HEK293 (cell line): ENCODE measurements around the gene TNS4.
A peak's percentile ranks its signal among the peaks of the same experiment; 100 is the strongest.

Source experiments
- CTCF ChIA-PET: fragments of 350-600 bp; formaldehyde crosslinking; extraction: SDS; loops from one replicate; lab custom pipeline; 2021; ENCODE audit warnings: antibody characterized with exemption; lab: Yijun Ruan, JAX
- POLR2A ChIA-PET: fragments of 300-600 bp; formaldehyde crosslinking; extraction: SDS; loops from one replicate; lab custom pipeline; 2020; ENCODE audit warnings: antibody characterized with exemption, inconsistent platforms; lab: Yijun Ruan, JAX
- H3K27ac ChIP-seq: fragments of 200-500 bp; sonication (Bioruptor generic); 2 replicates; pipeline ENCODE4 v1.5.1; 2014; ENCODE audit warnings: low read depth, low read length, control low read depth, inconsistent platforms; ENCODE audit errors: extremely low read depth
- H3K36me3 ChIP-seq, 2 experiments: fragments of 200-500 bp in 1 of 2; sonication (Bioruptor generic) in 1 of 2; 1 replicate in 1 of 2; 2 replicates in 1 of 2; pipeline ENCODE4 v1.5.1; 2014 to 2017; ENCODE audit warnings: inconsistent platforms in 2 of 2, low read length in 2 of 2; ENCODE audit not compliant: control insufficient read depth in 2 of 2, insufficient read depth in 1 of 2
- H3K4me1 ChIP-seq: fragments of 200-500 bp; sonication (Bioruptor generic); 2 replicates; pipeline ENCODE4 v1.5.1; 2014; ENCODE audit warnings: mild to moderate bottlenecking, low read length, inconsistent platforms; ENCODE audit not compliant: control insufficient read depth, insufficient read depth
- H3K4me3 ChIP-seq: 2 replicates; pipeline ENCODE4 v1.5.1; 2011; ENCODE audit warnings: low read depth, mild to moderate bottlenecking, control low read depth, low read length, moderate library complexity
- H3K9me3 ChIP-seq: fragments of 200-500 bp; sonication (Bioruptor generic); 2 replicates; pipeline ENCODE4 v1.5.1; 2014; ENCODE audit warnings: low read depth, low read length, inconsistent platforms; ENCODE audit not compliant: control insufficient read depth, insufficient read depth
- KLF10 ChIP-seq: fragments of 450-650 bp; IDR thresholded peaks from 2 replicates; pipeline ENCODE4 v1.5.1; 2018; ENCODE audit warnings: missing biosample characterization, mild to moderate bottlenecking, missing genetic modification characterization
- SETDB1 ChIP-seq: IDR thresholded peaks from one replicate; pipeline ENCODE4 v1.6.1; 2017; ENCODE audit warnings: mild to moderate bottlenecking, low read length, moderate library complexity, mixed read lengths; ENCODE audit not compliant: insufficient read length
- ZBTB20 ChIP-seq: fragments of 450-650 bp; formaldehyde crosslinking; IDR thresholded peaks from 2 replicates; pipeline ENCODE4 v1.5.1; 2016; ENCODE audit warnings: missing biosample characterization, missing genetic modification characterization
- ZNF114 ChIP-seq: fragments of 450-650 bp; formaldehyde crosslinking; IDR thresholded peaks from 2 replicates; pipeline ENCODE4 v1.5.0; 2017; ENCODE audit warnings: missing biosample characterization, missing genetic modification characterization
- ZNF133 ChIP-seq: fragments of 450-650 bp; formaldehyde crosslinking; IDR thresholded peaks from 2 replicates; pipeline ENCODE4 v1.5.1; 2016; ENCODE audit warnings: missing biosample characterization, missing genetic modification characterization
- ZNF19 ChIP-seq: fragments of 450-650 bp; formaldehyde crosslinking; IDR thresholded peaks from 2 replicates; pipeline ENCODE4; 2016; ENCODE audit warnings: missing biosample characterization, missing genetic modification characterization, low read depth
- ZNF223 ChIP-seq: fragments of 450-650 bp; formaldehyde crosslinking; IDR thresholded peaks from 2 replicates; pipeline ENCODE4 v1.5.1; 2016; ENCODE audit warnings: missing biosample characterization, missing genetic modification characterization
- ZNF335 ChIP-seq: fragments of 450-650 bp; formaldehyde crosslinking; conservative IDR thresholded peaks from 2 replicates; pipeline ENCODE4 v1.5.1; 2016; ENCODE audit warnings: missing biosample characterization, missing genetic modification characterization
- ZNF341 ChIP-seq: fragments of 450-650 bp; formaldehyde crosslinking; IDR thresholded peaks from 2 replicates; pipeline ENCODE4; 2016; ENCODE audit warnings: low read depth, missing biosample characterization, missing genetic modification characterization
- ZNF350 ChIP-seq: fragments of 450-650 bp; formaldehyde crosslinking; IDR thresholded peaks from 2 replicates; pipeline ENCODE4 v1.5.0; 2017; ENCODE audit warnings: missing biosample characterization, mild to moderate bottlenecking, missing genetic modification characterization
- ZNF48 ChIP-seq: fragments of 450-650 bp; formaldehyde crosslinking; IDR thresholded peaks from 2 replicates; pipeline ENCODE4 v1.5.1; 2016; ENCODE audit warnings: missing biosample characterization, missing genetic modification characterization
- ZNF571 ChIP-seq: fragments of 450-650 bp; formaldehyde crosslinking; IDR thresholded peaks from 2 replicates; pipeline ENCODE4 v1.5.0; 2017; ENCODE audit warnings: missing biosample characterization, missing genetic modification characterization
- TF ChIP-seq, protein P1 (sequence below): fragments of 450-650 bp; formaldehyde crosslinking; IDR thresholded peaks from 2 replicates; pipeline ENCODE4 v1.5.1; 2016; ENCODE audit warnings: missing biosample characterization, missing genetic modification characterization
- TF ChIP-seq, protein P2 (sequence below): fragments of 450-650 bp; formaldehyde crosslinking; IDR thresholded peaks from 2 replicates; pipeline ENCODE4 v1.5.1; 2017; ENCODE audit warnings: missing biosample characterization, mild to moderate bottlenecking, missing genetic modification characterization, moderate library complexity
- TF ChIP-seq, protein P3 (sequence below): fragments of 450-650 bp; formaldehyde crosslinking; IDR thresholded peaks from 2 replicates; pipeline ENCODE4; 2016; ENCODE audit warnings: missing biosample characterization, missing genetic modification characterization
- TF ChIP-seq, protein P4 (sequence below): fragments of 450-650 bp; formaldehyde crosslinking; IDR thresholded peaks from 2 replicates; pipeline ENCODE4 v1.5.1; 2016; ENCODE audit warnings: missing biosample characterization, missing genetic modification characterization, low read depth
- TF ChIP-seq, protein P5 (sequence below): fragments of 450-650 bp; formaldehyde crosslinking; IDR thresholded peaks from 2 replicates; pipeline ENCODE4 v1.5.1; 2016; ENCODE audit warnings: missing biosample characterization, missing genetic modification characterization, borderline replicate concordance

The TNS4 gene

DNA sequence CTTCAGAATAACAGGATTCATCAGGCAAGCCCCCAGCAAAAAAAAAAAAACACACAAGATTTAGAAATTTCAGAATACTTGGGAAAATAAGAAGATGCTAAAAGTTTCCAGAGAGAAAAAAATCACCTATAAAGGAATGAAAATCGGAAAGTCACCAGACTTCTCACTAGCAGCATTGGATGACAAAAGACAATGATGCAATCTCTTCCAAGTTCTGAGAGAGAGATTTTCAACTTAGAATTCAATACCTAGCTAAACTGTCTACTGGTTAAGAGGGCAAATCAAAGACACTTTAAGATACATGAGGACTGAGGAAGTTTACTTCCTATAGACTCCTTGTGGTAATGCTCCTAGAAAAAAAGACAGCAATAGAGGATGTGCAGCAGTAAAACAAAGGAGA lies 23.9 kb upstream of the TNS4 start:
- H3K4me3 ChIP-seq: no peak overlapping the region
- TF ChIP-seq ZNF350 (tag by site-specific recombination) (0 out of 2 replicates have a peak, but pooled peaks have one; percentile 9), KLF10 (tag by site-specific recombination) (no peak), ZNF19 (tag by site-specific recombination) (no peak), ZNF335 (tag by site-specific recombination) (no peak), ZNF341 (tag by site-specific recombination) (no peak), SETDB1 (peak; percentile 86), ZNF223 (tag by site-specific recombination) (no peak), ZNF114 (no peak)
- TF ChIP-seq, protein P1, sequence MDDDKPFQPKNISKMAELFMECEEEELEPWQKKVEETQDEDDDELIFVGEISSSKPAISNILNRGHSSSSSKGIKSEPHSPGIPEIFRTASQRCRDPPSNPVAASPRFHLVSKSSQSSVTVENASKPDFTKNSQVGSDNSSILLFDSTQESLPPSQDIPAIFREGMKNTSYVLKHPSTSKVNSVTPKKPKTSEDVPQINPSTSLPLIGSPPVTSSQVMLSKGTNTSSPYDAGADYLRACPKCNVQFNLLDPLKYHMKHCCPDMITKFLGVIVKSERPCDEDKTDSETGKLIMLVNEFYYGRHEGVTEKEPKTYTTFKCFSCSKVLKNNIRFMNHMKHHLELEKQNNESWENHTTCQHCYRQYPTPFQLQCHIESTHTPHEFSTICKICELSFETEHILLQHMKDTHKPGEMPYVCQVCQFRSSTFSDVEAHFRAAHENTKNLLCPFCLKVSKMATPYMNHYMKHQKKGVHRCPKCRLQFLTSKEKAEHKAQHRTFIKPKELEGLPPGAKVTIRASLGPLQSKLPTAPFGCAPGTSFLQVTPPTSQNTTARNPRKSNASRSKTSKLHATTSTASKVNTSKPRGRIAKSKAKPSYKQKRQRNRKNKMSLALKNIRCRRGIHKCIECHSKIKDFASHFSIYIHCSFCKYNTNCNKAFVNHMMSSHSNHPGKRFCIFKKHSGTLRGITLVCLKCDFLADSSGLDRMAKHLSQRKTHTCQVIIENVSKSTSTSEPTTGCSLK (tag by site-specific recombination): no peak
- TF ChIP-seq, protein P2, sequence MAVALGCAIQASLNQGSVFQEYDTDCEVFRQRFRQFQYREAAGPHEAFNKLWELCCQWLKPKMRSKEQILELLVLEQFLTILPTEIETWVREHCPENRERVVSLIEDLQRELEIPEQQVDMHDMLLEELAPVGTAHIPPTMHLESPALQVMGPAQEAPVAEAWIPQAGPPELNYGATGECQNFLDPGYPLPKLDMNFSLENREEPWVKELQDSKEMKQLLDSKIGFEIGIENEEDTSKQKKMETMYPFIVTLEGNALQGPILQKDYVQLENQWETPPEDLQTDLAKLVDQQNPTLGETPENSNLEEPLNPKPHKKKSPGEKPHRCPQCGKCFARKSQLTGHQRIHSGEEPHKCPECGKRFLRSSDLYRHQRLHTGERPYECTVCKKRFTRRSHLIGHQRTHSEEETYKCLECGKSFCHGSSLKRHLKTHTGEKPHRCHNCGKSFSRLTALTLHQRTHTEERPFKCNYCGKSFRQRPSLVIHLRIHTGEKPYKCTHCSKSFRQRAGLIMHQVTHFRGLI (tag by site-specific recombination): no peak
- TF ChIP-seq, protein P3, sequence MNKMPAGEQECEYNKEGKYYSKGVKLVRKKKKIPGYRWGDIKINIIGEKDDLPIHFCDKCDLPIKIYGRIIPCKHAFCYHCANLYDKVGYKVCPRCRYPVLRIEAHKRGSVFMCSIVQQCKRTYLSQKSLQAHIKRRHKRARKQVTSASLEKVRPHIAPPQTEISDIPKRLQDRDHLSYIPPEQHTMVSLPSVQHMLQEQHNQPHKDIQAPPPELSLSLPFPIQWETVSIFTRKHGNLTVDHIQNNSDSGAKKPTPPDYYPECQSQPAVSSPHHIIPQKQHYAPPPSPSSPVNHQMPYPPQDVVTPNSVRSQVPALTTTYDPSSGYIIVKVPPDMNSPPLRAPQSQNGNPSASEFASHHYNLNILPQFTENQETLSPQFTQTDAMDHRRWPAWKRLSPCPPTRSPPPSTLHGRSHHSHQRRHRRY: no peak
- no peaks in the 10 kb centered on the region; the same call in 1 of the 2 replicates for H3K9me3 ChIP-seq
- ChIA-PET CTCF (interaction anchor here (0.6 to 12.0 kb wide), 8 partner anchors 9 to 125 kb away, joined by 3 to 194 read pairs (median 7); partner anchors contain the start of gene IGFBP4), POLR2A (no interaction called here)
- H3K27ac ChIP-seq: no peak overlapping the region
- no peaks in the 10 kb centered on the region for H3K36me3 ChIP-seq
- no peaks in the 10 kb centered on the region for H3K4me1 ChIP-seq

DNA sequence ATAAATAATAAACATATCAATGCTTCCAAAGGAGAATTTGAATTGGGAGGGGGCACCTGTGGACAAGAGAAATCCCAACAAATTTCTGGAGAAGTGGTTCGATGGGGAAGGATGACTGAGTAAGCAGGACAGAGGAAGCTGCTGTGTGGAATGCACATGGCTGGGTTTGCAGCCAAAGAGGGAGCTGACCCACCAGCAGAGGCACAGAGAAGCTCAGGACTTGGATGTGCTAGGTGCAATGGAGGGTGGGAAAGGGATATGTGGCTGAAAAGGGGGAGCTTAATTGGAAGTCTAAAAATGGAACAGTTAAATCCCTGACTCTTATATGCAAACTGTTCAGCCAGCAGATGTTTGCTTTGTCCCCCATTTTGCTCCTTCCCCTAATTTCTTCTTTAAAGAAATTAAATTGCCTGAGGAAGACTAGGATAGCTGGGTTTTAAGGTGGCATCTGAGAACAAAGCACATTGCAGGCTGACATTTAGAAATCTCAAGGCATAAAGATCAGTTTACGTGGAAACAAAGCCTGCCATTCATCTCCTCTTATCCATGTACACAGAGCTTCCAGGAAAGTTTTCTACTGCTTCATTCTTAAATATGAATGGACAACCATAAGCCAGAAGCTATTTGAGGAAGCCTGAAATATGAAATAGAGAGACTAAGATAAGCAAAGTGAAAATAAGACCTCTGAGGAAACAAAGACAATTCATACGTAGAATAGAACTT lies 23.0 kb upstream of the TNS4 start:
- ChIA-PET POLR2A (no interaction called here), CTCF (interaction anchor here (0.5 to 12.0 kb wide), 8 partner anchors 9 to 111 kb away, joined by 3 to 194 read pairs (median 5); partner anchors contain the start of gene IGFBP4)
- TF ChIP-seq, protein P4, sequence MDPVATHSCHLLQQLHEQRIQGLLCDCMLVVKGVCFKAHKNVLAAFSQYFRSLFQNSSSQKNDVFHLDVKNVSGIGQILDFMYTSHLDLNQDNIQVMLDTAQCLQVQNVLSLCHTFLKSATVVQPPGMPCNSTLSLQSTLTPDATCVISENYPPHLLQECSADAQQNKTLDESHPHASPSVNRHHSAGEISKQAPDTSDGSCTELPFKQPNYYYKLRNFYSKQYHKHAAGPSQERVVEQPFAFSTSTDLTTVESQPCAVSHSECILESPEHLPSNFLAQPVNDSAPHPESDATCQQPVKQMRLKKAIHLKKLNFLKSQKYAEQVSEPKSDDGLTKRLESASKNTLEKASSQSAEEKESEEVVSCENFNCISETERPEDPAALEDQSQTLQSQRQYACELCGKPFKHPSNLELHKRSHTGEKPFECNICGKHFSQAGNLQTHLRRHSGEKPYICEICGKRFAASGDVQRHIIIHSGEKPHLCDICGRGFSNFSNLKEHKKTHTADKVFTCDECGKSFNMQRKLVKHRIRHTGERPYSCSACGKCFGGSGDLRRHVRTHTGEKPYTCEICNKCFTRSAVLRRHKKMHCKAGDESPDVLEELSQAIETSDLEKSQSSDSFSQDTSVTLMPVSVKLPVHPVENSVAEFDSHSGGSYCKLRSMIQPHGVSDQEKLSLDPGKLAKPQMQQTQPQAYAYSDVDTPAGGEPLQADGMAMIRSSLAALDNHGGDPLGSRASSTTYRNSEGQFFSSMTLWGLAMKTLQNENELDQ (tag by site-specific recombination): no peak
- no peak for TF ChIP-seq ZNF133
- TF ChIP-seq ZNF571 (tag by site-specific recombination): no peak
- TF ChIP-seq ZNF48 (tag by site-specific recombination): no peak
- TF ChIP-seq, protein P5, sequence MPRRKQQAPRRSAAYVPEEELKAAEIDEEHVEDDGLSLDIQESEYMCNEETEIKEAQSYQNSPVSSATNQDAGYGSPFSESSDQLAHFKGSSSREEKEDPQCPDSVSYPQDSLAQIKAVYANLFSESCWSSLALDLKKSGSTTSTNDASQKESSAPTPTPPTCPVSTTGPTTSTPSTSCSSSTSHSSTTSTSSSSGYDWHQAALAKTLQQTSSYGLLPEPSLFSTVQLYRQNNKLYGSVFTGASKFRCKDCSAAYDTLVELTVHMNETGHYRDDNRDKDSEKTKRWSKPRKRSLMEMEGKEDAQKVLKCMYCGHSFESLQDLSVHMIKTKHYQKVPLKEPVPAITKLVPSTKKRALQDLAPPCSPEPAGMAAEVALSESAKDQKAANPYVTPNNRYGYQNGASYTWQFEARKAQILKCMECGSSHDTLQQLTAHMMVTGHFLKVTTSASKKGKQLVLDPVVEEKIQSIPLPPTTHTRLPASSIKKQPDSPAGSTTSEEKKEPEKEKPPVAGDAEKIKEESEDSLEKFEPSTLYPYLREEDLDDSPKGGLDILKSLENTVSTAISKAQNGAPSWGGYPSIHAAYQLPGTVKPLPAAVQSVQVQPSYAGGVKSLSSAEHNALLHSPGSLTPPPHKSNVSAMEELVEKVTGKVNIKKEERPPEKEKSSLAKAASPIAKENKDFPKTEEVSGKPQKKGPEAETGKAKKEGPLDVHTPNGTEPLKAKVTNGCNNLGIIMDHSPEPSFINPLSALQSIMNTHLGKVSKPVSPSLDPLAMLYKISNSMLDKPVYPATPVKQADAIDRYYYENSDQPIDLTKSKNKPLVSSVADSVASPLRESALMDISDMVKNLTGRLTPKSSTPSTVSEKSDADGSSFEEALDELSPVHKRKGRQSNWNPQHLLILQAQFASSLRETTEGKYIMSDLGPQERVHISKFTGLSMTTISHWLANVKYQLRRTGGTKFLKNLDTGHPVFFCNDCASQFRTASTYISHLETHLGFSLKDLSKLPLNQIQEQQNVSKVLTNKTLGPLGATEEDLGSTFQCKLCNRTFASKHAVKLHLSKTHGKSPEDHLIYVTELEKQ (tag by site-specific recombination): no peak
- TF ChIP-seq ZBTB20: no peak

More for the DNA sequence above, 23.0 kb upstream of the TNS4 start:
- Histone ChIP-seq H3K36me3 (no peaks in the 10 kb centered on the region), H3K27ac (no peak overlapping the region), H3K9me3 (no peaks in the 10 kb centered on the region; the same call in 1 of the 2 replicates), H3K4me1 (no peaks in the 10 kb centered on the region), H3K4me3 (no peak overlapping the region)
